ENCODE data around the gene FUZ.

Gene FUZ

GRCh38 chr19:49830766-49831165 lies 17.7 kb upstream of the FUZ start:
- Histone ChIP-seq H4K20me1 (ENCODE audit: control insufficient read depth, insufficient read depth, low read depth, low read length) (no peaks in the 10 kb centered on the region), H3K4me1 (ENCODE audit: control insufficient read depth, low read length) (no peaks in the 10 kb centered on the region), H3K27ac (ENCODE audit: low read depth, low read length) (no peak overlapping the region), H3K9me3 (ENCODE audit: control insufficient read depth, insufficient read depth, low read length) (no peaks in the 10 kb centered on the region), H3K4me3 (ENCODE audit: low read length) (no peak overlapping the region), H3K79me2 (ENCODE audit: control insufficient read depth, low read length) (peaks cover 34% of the 10 kb centered on the region), H3K27me3 (ENCODE audit: control insufficient read depth, low read length) (no peaks in the 10 kb centered on the region), H3K4me2 (ENCODE audit: low read length) (no peak overlapping the region), H3F3A (ENCODE audit: control insufficient read depth, insufficient read depth) (no peaks in the 10 kb centered on the region), H3K9me2 (replicated peaks; ENCODE audit: control insufficient read depth, low read length) (no peaks in the 10 kb centered on the region), H3K36me3 (ENCODE audit: control insufficient read depth, low read length) (peaks cover 89% of the 10 kb centered on the region)
- TF ChIP-seq CTCF (IDR thresholded peaks at IDR 0.05; ENCODE audit: low read depth, low read length, poor library complexity, severe bottlenecking) (no peak), EZH2phosphoT487 (IDR thresholded peaks at IDR 0.05; ENCODE audit: borderline replicate concordance, low read length) (no peak)

- Histone ChIP-seq H3K79me2 (ENCODE audit: control insufficient read depth, low read length) (peaks cover 44% of the 10 kb centered on the region), H3K36me3 (ENCODE audit: control insufficient read depth, low read length) (peaks cover 89% of the 10 kb centered on the region), H3K9me2 (replicated peaks; ENCODE audit: control insufficient read depth, low read length) (no peaks in the 10 kb centered on the region), H3F3A (ENCODE audit: control insufficient read depth, insufficient read depth) (no peaks in the 10 kb centered on the region), H3K27ac (ENCODE audit: low read depth, low read length) (no peak overlapping the region), H3K9me3 (ENCODE audit: control insufficient read depth, insufficient read depth, low read length) (no peaks in the 10 kb centered on the region), H3K4me3 (ENCODE audit: low read length) (no peak overlapping the region), H3K4me2 (ENCODE audit: low read length) (no peak overlapping the region), H3K4me1 (ENCODE audit: control insufficient read depth, low read length) (peaks cover 9% of the 10 kb centered on the region), H3K27me3 (ENCODE audit: control insufficient read depth, low read length) (no peaks in the 10 kb centered on the region), H4K20me1 (ENCODE audit: control insufficient read depth, insufficient read depth, low read depth, low read length) (no peaks in the 10 kb centered on the region)
- no peak for TF ChIP-seq EZH2phosphoT487 (IDR thresholded peaks at IDR 0.05; ENCODE audit: borderline replicate concordance, low read length)
- no peak for TF ChIP-seq CTCF (IDR thresholded peaks at IDR 0.05; ENCODE audit: low read depth, low read length, poor library complexity, severe bottlenecking)
Observed at GRCh38 chr19:49829721-49830120, 16.6 kb upstream of the FUZ start.

GRCh38 chr19:49829200-49829599 lies 16.1 kb upstream of the FUZ start:
- H3K4me1 ChIP-seq (ENCODE audit: control insufficient read depth, low read length) = peaks cover 14% of the 10 kb centered on the region
- H3K79me2 ChIP-seq (ENCODE audit: control insufficient read depth, low read length) = peaks cover 50% of the 10 kb centered on the region
- H3K36me3 ChIP-seq (ENCODE audit: control insufficient read depth, low read length) = peaks cover 89% of the 10 kb centered on the region
- no peaks in the 10 kb centered on the region for H3K9me2 ChIP-seq (replicated peaks; ENCODE audit: control insufficient read depth, low read length)
- H3K9me3 ChIP-seq (ENCODE audit: control insufficient read depth, insufficient read depth, low read length) = no peaks in the 10 kb centered on the region
- no peak overlapping the region for H3K27ac ChIP-seq (ENCODE audit: low read depth, low read length)
- no peak overlapping the region for H3K4me3 ChIP-seq (ENCODE audit: low read length)
- H3F3A ChIP-seq (ENCODE audit: control insufficient read depth, insufficient read depth) = no peaks in the 10 kb centered on the region
- H4K20me1 ChIP-seq (ENCODE audit: control insufficient read depth, insufficient read depth, low read depth, low read length) = no peaks in the 10 kb centered on the region
- no peak for TF ChIP-seq EZH2phosphoT487 (IDR thresholded peaks at IDR 0.05; ENCODE audit: borderline replicate concordance, low read length)
- TF ChIP-seq CTCF (IDR thresholded peaks at IDR 0.05; ENCODE audit: low read depth, low read length, poor library complexity, severe bottlenecking) = no peak
- H3K27me3 ChIP-seq (ENCODE audit: control insufficient read depth, low read length) = no peaks in the 10 kb centered on the region
- no peak overlapping the region for H3K4me2 ChIP-seq (ENCODE audit: low read length)

GRCh38 chr19:49827034-49827433 lies 13.9 kb upstream of the FUZ start:
- Histone ChIP-seq H3K27ac (ENCODE audit: low read depth, low read length) (no peak overlapping the region), H3K4me3 (ENCODE audit: low read length) (no peak overlapping the region), H3K9me3 (ENCODE audit: control insufficient read depth, insufficient read depth, low read length) (no peaks in the 10 kb centered on the region), H3K4me2 (ENCODE audit: low read length) (no peak overlapping the region), H3K79me2 (ENCODE audit: control insufficient read depth, low read length) (peaks cover 67% of the 10 kb centered on the region), H3K9me2 (replicated peaks; ENCODE audit: control insufficient read depth, low read length) (no peaks in the 10 kb centered on the region), H3F3A (ENCODE audit: control insufficient read depth, insufficient read depth) (peaks cover 5% of the 10 kb centered on the region), H3K36me3 (ENCODE audit: control insufficient read depth, low read length) (peaks cover 89% of the 10 kb centered on the region), H3K4me1 (ENCODE audit: control insufficient read depth, low read length) (peaks cover 36% of the 10 kb centered on the region), H4K20me1 (ENCODE audit: control insufficient read depth, insufficient read depth, low read depth, low read length) (no peaks in the 10 kb centered on the region), H3K27me3 (ENCODE audit: control insufficient read depth, low read length) (no peaks in the 10 kb centered on the region)
- TF ChIP-seq CTCF (IDR thresholded peaks at IDR 0.05; ENCODE audit: low read depth, low read length, poor library complexity, severe bottlenecking) = no peak
- TF ChIP-seq EZH2phosphoT487 (IDR thresholded peaks at IDR 0.05; ENCODE audit: borderline replicate concordance, low read length) = no peak

Measured in DOHH2 (cell line).